Upper lobe of left lung (tissue), 4 donors: ENCODE measurements around the gene AADAC.

ENCODE experiments used
- EP300 ChIP-seq, 4 donors: sonication (generic); formaldehyde crosslinking; IDR thresholded peaks; one replicate each; pipeline ENCODE4 v1.5.1; 2017; ENCODE audit warnings: antibody characterized with exemption in 4 of 4, control low read depth in 2 of 4
- POLR2A ChIP-seq, 4 donors: fragments of 450-650 bp; IDR thresholded peaks; one replicate each; pipeline ENCODE4 v1.5.1; 2016 to 2017; ENCODE audit warnings: antibody characterized with exemption in 4 of 4, mild to moderate bottlenecking in 2 of 4
- TF ChIP-seq, protein P1 (sequence below), 6 experiments: fragments of 450-650 bp in 4 of 6; fragments of 200-600 bp in 2 of 6; sonication (generic) in 2 of 6; IDR thresholded peaks; one replicate each; pipeline ENCODE4 v1.5.1; 2016 to 2019; ENCODE audit warnings: antibody characterized with exemption in 6 of 6

- TF ChIP-seq, protein P1, sequence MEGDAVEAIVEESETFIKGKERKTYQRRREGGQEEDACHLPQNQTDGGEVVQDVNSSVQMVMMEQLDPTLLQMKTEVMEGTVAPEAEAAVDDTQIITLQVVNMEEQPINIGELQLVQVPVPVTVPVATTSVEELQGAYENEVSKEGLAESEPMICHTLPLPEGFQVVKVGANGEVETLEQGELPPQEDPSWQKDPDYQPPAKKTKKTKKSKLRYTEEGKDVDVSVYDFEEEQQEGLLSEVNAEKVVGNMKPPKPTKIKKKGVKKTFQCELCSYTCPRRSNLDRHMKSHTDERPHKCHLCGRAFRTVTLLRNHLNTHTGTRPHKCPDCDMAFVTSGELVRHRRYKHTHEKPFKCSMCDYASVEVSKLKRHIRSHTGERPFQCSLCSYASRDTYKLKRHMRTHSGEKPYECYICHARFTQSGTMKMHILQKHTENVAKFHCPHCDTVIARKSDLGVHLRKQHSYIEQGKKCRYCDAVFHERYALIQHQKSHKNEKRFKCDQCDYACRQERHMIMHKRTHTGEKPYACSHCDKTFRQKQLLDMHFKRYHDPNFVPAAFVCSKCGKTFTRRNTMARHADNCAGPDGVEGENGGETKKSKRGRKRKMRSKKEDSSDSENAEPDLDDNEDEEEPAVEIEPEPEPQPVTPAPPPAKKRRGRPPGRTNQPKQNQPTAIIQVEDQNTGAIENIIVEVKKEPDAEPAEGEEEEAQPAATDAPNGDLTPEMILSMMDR (IDR thresholded peaks at IDR 0.05) = no peak
- no peak for TF ChIP-seq EP300 (IDR thresholded peaks at IDR 0.05)
- no peak for TF ChIP-seq POLR2A (IDR thresholded peaks at IDR 0.05)
Measured at GRCh38 chr3:151835751-151836525, 22.0 kb downstream of the AADAC start.
